HG03469 (cell line): ENCODE measurements around the gene KRTAP5-4.
"Not testable (repeated sequence)": the region's sequence is repeated elsewhere in the genome, so short reads cannot be mapped to it uniquely, and the experiment has no call there.

Experiments used
- ATAC-seq: cut with Tn5 transposase; IDR thresholded peaks from one replicate; pipeline ENCODE4 v1.9.1; 2021; ENCODE audit warnings: mild to moderate bottlenecking, moderate library complexity, moderate number of reproducible peaks; ENCODE audit not compliant: unreplicated experiment

The KRTAP5-4 gene

DNA sequence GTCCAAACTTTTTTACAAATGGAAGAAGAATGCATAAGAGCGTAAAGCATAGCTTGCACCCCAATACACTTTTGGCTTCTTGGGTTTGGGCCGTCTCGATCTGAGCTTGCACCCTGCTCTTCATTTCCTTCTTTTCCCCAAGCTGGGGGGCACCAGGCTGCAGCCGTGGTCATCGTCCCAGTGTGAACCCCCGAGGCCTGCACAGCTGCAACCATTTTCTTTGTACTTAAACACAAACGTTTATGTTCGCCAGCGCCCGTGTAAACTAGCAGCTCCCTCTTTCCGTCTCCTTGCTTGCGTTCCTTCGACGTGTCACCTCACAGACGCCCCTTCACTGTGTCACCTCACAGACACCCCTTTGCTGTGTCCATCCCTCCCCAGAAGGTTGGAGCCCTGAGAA, 17.7 kb upstream of the KRTAP5-4 start:
- ATAC-seq = no peak

DNA sequence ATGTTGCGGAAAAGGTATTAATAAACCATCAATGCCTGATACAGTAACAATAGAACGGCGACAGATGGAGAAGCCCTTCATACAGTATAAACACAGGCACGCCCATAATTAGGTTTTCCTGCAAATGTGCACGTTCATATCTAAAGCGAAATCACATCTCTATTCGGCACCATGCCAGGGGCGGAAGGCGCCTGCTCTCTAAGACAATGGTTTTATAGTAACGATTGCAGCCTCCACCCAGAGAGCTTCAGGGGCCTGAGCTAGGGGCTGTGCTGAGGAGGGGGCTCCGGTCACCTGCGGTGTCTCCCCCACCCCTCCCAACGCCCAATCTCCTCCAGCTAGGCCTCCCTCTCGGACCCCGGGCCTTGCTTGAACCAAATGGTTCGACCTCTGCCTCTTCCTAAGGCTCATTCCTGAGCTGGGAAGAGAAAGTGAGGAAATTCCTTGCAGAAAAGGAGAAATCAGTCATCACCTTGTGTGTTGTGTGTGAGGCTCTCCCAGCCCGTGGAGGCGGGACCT, 17.2 kb upstream of the KRTAP5-4 start:
- ATAC-seq = no peak

DNA sequence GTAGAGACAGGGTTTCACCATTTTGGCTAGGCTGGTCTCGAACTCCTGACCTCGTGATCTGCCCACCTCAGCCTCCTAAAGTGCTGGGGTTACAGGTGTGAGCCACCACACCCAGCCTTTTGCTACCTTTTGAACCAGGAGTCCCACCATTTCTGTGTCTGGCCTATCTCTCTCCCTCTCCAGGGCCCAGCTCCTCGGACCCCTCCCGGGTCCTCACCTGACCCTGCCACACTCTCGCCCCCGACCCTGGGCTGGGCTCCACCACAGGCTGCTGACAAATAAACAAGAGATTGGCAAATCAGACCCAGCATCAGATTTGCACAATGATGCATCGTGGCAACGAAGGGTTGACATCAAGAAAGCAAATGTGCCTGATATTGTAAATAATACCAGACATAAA, 16.4 kb upstream of the KRTAP5-4 start:
- ATAC-seq = no peak

DNA sequence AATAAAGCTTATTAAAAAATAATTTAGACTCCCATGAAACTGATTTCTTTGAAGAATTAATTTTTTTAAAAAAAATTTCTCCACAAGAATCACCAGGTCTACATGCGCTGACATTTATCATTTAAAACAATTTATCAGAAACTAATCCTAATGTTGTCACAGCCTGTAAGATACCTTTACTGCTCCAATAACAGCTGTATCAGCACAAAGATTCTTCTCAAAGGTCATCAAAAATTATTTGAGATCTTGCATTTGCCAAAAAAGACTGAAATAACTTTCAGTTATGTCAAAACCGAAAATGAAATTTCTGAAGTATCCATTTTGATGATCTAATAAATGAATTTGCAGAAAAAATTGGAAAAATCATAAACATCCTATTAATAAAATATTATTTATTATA, 15.7 kb upstream of the KRTAP5-4 start:
- ATAC-seq = no peak

DNA sequence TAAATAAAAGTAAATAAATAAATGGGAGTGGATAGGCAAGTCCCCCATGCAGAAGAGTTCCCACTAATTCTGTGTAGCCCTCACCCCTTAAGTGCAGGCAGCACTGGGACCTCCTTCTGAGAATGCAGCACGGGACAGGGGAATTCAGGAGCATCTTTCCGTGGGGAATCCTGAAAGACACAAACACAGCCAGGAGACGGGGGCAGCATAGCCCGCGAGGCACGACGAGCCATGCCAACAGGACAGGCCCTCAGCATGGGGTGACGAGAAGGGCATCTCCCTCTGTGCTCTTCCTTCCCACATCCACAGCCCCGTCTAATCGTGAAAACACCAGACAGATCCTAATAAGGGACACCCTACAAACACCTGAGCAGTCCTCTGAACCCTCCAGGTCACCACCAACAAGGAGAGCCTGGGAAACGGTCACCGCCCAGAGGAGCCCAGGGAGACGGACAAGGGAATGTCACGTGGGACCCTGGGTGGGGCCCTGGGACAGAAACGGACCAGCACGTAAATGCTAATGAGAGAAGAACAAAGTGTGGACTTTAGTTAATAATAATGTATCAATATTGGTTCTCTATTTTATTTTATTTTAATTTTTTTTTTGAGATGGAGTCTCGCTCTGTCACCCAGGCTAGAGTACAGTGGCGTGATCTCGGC, 14.5 kb upstream of the KRTAP5-4 start:
- no peak for ATAC-seq

DNA sequence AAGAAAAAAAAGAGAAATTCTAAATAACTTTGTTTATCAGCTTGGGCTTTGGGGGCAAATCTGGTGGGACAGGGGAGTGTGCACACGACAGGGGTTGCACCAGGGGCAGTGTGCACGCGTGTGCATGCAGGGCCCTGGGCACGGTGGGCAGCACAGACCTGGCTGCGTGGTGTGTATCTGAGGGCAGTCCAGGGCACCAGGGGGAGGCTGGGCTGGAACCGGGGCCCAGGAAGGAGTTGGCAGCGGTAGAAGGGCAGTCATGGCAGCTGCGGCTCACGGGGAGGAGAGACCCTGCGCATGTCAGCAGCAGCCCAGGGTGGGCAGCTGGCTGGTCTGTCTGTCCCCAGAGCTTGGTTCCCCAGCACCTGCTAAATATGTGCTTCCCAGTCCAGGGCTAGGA, 11.9 kb upstream of the KRTAP5-4 start:
- no peak for ATAC-seq

DNA sequence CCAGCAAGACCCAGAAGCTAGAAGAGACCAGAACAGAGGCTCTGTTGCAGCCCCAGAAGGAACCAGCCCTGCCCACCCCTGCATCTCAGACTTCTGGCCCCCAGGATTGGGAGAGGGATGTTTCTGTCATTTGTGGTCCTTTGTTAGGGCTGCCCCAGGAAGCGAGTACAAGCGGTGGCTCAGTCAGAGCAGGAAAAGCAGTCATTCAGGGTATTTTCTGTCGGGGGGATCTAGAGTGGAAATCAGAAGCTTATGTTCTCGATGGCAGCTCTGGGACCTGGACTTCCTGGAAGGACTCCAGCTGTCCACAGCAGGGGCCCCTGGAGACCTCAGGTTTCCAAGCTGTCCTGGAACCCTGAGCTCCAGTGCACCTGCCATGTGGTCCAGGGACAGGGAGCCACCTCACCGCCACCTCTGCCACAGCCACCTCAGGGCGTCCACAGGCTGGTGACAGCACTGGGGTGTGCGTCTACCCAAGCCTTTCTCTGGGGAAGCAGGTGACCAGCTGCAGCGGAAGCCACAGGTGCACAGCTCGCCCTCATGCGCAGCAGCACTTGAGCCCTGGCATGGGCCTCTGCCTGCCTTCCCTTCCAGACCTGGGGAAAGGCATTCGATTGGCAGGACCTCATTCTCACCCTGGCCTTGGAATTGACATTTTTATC, 10.2 kb upstream of the KRTAP5-4 start:
- no peak for ATAC-seq

DNA sequence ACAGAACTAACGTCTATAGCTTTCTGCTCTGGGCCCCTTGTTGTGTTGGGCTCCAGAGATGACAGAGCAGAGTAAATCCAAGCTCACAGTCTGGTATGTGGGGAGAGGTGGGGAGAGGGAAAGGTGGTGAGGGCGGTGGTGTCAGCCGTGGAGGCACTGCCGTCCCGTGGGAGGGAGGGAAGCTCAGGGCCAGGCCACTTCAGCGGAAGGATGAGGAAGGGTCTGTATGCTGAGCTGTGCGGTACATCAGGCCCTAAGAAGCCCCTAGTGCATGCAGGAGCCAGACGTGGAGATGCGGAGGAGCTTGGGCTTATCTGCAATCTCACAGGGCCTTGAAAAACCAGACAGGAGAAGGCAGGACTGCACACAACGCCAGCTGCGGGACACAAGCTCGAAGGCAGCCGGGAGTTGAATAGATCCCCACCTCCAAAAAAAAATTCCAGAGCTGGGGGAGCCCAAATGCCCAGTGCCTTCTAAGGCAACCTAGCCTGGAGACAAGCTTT, 9.2 kb upstream of the KRTAP5-4 start:
- ATAC-seq = no peak

DNA sequence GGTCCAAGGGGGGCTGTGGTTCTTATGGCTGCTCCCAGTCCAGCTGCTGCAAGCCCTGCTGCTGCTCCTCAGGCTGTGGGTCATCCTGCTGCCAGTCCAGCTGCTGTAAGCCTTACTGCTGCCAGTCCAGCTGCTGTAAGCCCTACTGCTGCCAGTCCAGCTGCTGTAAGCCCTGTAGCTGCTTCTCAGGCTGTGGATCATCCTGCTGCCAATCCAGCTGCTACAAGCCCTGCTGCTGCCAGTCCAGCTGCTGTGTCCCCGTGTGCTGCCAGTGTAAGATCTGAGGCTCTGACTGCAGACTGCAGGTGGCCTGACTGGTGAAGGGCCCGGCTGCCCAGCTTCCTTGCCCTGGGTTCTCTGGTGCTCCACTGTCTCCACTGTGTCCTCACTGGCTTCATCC, 8.3 kb upstream of the KRTAP5-4 start:
- no peak for ATAC-seq

DNA sequence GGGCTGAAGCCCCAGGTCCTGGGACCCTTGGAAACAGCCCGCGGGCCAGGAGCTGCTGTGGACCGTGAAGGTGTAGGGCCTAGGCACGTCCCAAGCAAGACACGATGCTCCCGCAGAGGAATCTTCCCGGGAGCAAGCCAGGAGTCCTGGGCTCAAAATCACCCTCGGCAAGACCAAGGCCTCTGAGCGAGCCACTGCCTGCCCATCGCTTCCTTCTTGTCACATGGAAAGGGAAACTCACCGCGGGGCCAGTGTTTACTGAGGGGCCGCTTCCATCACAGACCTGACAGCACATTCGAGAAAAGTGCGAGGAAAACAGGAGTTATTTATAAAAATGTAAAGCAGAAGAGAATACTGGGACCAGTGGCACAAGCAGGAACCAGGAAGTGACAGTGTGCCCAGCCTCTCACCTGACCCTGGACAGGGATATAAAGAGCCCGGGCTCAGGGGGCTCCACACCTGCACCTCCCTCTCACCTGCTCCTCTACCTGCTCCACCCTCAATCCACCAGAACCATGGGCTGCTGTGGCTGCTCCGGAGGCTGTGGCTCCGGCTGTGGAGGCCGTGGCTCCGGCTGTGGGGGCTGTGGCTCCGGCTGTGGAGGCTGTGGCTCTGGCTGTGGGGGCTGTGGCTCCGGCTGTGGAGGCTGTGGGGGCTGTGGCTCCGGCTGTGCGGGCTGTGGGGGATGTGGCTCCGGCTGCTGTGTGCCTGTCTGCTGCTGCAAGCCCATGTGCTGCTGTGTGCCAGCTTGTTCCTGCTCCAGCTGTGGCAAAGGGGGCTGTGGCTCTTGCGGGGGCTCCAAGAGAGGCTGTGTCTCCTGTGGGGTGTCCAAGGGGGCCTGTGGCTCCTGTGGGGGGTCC, 7.6 kb upstream of the KRTAP5-4 start, which contains the start of gene KRTAP5-5:
TSS of gene KRTAP5-5 (plus strand) at position 450 of the 860 bp plus-strand sequence. CDS start at position 516, 66 bp downstream.
- ATAC-seq = no peak

DNA sequence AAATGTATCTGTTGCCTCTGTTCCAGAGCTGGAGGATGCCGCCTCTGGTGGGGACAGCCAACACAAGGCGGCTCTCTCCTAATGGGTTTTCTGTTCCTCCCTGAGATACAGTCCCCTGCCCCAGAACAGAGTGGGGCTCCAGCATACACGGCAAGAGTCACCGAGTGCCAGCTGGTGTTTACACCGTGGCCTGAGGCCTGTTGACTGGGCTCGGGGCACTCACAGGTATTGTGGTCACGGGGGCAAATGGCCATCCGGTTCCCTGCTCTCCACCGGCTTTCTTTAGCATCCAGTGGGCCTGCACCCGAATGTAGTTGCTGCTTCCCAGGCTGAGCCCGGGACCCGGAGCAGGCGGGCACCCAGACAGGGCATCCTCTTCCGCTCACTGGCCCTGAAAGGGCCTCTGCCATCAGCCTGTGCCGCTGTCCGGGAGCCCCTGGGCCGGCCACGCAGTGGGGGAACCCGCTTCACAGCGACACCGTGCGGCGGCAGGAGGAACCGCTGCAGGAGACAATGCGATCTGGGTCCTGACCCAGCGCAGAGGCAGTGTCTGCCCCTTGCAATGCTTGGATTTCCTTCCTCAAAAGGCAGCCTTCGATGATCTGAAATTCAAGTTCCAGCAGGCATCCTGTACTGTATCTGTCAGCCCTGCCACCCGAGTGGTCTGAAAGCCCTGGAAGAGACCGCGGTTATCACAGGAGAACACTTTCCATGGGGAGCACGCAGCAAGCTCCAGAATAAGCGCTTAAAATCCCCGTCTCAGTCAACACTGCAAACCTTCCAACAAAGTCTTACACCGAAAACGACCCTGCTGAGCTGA, 6.8 kb upstream of the KRTAP5-4 start:
- no peak for ATAC-seq

DNA sequence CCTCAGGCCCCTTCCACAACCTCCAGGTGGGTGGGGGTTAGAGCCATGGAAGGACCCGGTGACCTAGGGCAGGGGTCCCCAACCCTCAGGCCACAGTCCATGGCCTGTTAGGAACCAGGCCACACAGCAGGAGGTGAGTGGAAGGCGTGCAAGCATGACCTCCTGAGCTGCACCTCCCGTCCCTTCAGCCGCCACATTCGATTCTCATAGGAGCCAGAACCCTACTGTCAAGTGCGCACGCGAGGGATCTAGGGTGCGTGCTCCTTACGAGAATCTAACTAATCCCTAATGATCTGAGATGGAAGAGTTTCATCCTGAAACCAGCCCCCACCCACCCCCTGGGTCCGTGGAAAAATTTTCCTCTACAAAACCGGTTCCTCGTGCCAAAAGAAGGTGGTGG, 3.6 kb upstream of the KRTAP5-4 start:
- no peak for ATAC-seq

DNA sequence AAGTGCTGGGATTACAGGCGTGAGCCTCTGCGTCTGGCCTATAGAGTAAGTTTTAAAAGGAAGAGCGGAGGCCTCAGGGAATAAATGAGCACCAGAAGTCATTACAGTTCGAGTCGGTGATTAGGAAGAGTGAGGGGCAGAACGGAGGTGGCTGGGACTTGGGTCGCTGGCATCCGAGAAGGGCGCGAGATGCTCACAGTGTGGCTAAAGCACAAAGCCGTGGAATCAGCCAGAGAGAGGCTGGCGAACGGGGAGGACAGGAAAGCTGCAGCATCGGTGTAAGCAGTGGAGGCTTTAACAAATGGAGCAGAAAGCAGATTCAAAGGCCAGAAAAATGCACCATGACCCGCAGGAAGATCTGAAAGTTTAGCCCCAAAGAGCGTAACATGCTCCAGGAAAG, 2.7 kb upstream of the KRTAP5-4 start:
- ATAC-seq = no peak

DNA sequence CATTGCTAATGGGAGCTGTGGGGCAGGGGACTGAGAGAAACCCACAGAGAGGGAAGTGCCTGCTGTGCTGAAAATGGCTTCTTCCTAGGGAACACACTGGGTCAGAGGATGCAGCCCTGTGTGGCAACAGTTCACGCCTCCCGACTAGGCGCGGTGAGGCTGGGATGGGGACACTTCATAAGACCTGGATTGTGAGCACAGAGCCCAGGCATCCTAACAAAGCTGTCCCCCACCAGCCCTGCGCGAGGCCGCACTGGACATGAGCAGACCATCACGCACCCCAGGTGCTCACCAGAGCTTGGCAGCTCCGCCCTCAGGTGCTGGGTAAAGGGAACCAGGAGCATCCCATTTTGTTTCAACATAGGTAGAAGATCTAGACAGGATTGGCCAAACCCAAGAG, 1.8 kb upstream of the KRTAP5-4 start:
- ATAC-seq = no peak

DNA sequence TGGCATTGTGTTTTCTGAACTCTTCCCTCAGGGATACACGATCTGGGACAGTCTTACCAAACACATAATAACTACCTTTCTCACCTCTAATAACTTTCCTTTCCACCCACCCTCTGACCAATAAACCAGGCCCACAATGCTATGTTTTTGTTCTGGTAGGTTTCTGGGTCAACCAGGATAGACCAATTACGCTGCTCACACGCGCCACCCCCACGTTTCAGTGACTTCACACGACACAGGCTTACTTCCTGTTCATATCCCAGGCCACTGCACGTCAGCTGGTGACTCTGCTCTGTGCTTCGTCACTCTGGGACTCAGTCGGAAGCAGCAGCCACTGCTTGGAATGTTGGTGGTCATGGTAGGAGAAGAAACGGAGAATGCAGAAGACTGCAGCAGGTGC, 2.5 kb downstream of the KRTAP5-4 start:
- no peak for ATAC-seq

DNA sequence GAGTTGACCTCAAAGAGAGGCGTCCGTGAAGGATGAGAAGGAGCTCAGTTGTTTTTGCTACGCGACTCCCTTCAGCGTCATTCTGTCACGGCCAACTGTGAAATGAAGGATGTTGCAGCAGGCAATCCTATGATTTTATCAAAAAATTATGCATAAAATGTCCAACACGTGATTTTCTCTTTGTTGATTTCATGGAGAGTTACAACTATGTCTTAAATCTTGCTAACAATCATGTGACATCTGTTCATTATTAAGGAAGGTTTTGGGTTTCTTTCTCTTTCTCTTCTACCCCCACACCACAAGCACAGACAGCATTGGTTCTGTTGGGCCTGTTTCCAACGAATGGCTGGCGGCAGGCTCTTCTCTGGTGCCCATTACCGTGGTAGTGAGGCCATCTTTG, 3.7 kb downstream of the KRTAP5-4 start:
- ATAC-seq = no peak

DNA sequence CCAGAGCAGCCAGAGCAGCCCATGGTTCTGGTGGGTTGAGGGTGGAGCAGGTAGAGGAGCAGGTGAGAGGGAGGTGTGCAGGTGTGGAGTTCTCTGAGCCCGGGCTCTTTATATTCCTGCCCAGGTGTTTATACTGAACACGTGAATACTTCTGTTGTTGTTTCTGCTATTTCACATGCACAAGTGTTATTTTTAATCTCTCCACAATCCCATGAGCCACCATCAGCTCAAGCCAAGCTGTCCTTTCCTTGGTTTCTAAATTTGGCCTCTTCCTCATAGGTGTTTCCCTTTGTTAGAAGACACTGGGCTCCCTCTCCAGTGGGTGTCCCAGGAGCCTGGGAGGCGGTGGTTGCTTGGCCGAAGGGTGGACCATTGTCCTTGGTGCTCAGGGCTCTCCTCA, 13.6 kb downstream of the KRTAP5-4 start, which contains the start of gene KRTAP5-3:
TSS of gene KRTAP5-3 (minus strand) at position 101 of the 400 bp plus-strand sequence. CDS start at position 23, 78 bp downstream.
- no peak for ATAC-seq

DNA sequence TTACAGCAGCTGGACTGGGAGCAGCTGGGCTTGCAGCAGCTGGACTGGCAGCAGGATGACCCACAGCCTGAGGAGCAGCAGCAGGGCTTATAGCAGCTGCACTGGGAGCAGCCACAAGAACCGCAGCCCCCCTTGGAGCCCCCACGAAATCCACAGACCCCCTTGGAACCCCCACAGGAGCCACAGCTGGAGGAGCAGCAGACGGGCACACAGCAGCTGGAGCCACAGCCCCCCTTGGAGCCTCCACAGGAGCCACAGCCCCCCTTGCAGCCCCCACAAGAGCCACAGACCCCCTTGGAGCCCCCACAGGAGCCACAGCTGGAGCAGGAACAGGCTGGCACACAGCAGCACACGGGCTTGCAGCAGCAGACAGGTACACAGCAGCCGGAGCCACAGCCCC, 14.0 kb downstream of the KRTAP5-4 start:
- not testable (repeated sequence) for ATAC-seq

DNA sequence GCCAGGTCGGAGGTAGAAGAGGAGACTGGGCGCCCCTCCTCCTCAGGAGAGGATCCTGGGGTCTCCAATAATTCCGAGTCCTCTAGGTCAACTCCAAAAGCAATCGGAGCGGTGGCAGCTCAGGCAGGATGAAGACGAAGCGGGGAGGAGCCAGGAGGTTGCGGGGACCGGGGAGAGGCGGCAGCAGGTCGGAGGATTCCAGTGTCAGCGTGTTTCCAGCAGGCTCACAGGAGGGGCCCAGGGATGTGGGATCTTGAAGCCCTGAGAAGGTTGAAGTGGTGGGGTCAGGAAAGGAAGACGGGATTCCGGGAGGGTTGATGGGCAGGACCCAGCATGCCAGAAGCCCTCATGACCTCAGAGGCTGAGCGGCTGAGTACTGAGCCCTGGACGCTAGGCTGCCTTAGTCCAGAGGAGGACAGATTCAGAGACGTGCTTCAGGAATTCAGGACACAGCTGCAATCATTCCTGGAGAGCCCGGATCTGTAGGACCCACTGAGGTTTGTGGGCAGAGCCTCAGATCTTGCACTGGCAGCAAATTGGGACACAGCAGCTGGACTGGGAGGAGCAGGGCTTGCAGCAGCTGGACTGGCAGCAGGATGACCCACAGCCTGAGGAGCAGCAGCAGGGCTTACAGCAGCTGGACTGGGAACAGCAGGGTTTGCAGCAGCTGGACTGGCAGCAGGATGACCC, 14.6 kb downstream of the KRTAP5-4 start:
- ATAC-seq = not testable (repeated sequence)

DNA sequence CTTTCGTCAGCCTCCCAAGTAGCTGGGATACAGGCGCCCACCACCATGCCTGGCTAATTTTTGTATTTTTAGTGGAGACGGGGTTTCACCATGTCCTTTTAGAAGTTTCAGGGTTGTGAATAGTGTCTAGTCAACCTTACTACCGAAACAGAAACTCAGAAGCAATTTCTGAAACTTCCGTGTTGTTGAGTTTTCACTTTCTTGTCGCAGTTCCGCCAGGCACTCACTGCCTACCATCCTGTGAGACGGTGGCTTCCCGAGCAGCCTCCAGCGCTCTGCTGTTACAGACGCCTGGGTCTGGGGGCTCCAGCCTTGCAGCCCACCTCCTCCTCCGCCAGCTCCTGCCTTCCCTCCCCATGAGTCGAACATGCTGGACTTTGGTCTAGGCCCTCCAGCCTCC, 16.0 kb downstream of the KRTAP5-4 start:
- not testable (repeated sequence) for ATAC-seq
